Measurements from ENCODE around the gene TSC2.
"Not testable (repeated sequence)": the region's sequence is repeated elsewhere in the genome, so short reads cannot be mapped to it uniquely, and the experiment has no call there.

The TSC2 gene

DNA sequence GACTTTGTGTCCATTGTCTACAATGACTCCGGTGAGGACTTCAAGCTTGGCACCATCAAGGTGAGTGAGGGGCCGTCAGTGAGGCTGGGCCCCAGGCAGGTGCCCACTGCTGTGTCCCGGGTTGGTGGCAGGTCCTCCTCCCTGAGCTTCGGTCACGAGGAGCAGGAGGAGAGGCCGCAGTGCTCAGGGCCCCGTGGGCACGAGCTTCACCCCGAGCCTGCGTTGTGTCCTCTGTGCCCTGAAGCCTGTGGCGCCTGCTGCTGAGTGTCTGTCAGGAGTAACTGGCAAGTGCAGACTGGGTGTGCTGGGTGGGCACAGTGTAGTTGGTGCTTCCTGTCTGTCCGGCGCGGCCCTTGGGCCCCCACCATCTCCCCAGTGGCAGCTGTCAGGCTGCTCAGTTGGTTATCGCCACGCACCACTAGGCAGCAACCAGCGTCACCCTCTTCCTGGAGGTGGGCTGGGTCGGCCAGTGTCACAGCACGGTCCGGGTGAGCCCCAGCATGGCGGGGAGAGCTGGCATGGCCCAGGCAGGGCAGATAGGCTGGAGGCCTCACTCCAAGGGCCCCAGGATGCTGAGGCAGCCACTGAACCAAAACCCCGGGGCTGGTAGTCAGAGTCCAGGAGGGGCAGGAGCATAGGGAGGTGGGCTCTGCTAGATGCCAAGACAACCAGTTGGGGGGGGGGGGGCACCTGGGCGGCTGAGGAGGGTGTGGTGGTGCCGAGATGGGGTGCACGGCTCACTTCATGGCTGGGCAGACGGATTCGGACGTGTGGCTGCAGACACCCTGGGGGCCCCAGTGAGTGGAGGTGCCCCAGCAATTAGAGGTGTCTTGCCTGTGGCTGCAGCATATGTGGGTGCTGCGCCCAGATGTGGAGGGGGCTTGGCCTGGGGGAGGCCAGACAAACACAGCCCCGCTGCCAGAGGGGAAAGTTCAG is 39.3 kb downstream of the TSC2 start:
- no peak for DNase-seq (ENCODE audit: low spot score)

DNA sequence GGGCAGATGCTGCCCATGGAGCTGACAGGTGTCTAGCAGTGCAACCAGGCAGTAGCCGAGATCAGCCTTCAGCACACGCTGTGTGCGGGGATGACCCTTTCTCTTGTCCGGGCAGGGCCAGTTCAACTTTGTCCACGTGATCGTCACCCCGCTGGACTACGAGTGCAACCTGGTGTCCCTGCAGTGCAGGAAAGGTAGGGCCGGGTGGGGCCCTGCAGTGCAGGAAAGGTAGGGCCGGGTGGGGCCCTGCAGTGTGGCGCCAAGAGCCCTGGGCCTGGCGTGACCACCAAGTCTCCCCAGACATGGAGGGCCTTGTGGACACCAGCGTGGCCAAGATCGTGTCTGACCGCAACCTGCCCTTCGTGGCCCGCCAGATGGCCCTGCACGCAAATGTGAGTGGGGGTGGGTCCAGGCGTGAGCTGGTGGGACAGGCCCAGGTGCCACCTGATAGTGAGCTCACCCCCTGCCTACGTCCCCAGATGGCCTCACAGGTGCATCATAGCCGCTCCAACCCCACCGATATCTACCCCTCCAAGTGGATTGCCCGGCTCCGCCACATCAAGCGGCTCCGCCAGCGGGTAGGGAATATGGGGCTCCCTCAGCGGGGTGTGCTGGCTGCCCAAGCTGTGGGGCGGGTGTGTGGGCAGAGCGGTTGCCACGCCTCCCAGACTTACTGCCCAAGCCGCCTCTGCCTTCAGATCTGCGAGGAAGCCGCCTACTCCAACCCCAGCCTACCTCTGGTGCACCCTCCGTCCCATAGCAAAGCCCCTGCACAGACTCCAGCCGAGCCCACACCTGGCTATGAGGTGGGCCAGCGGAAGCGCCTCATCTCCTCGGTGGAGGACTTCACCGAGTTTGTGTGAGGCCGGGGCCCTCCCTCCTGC is 40.2 kb downstream of the TSC2 start:
- DNase-seq (ENCODE audit: low spot score): no peak

DNA sequence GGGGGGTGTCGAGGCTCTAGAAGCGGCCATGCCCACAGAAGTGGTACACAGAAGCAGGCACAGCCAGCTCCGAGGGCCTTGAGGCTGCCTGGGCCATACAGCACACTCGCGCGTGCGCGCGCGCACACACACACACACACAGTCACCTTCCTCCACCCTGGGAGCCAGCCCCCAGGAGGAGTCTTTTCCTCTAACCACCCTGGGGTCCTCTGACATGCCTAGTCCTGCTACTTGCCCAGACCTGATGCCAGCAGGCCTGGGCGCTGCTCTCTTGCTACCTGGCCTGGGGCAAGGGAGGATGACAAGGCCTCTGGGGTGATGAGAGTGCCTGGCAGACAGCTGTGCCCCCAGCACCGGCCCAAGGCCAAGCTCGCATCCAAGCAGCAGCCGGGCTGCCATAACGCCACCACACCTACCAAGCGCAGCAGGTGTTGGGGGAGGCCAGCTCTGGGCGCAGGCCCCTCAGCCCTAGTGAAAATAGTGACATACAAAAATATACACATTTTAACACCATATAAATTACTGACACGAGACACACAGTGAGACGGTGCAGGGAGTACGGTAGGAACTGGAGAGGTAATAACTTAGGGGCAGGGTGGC is 41.1 kb downstream of the TSC2 start:
- DNase-seq (ENCODE audit: low spot score): no peak

DNA sequence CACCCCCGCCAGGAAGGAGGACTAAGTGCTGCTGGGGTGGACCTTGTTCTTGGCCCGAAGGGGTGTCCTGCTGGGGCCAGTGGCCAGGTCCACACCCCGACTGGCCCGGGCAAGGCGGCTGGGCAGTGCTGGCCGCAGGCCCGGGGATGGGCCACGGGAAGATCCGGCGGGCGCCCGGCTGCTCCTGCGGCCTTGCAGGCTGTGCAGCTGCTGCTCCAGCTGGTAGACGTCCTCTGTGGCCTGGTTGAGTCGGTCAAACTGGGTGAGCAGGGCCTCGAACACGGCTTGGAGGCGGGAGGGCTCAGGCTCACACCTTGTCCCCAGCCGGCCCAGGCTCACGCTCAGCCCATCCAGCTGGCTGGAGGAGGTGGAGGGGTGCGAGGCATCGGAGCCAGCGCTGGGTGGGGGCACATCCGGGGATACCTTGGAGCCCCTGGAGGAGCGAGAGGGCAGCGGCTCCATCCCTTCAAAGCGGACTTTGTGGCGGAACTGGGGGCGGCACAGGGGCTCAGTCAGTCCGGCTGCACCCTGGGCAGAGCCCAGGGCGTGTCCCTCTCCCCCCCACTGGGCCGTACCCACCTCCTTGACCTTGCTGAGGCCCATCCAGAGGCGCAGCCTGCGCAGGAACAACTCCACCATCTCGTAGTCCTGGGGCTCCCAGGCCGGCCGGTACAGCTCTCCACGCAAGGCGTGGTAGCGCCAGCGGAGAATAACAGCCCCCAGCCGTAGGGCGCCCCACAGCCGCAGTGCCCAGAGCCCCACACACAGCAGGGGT is 42.1 kb downstream of the TSC2 start:
- DNase-seq (ENCODE audit: low spot score): no peak

DNA sequence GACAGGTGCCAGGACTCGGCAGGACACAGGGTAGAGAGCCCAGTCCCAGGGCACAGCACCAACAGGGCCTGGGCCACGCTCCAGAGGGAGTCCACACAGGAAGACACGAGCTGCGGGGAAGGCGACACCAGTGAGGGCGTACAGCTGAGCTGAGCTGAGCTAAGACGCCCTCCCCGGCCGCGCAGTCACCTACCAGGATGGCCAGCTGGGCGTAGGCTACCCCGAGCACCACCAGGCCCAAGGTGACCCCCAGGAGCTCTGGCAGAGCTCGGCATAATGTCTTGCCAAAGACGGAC is 42.6 kb downstream of the TSC2 start:
- no peak for DNase-seq (ENCODE audit: low spot score)

DNA sequence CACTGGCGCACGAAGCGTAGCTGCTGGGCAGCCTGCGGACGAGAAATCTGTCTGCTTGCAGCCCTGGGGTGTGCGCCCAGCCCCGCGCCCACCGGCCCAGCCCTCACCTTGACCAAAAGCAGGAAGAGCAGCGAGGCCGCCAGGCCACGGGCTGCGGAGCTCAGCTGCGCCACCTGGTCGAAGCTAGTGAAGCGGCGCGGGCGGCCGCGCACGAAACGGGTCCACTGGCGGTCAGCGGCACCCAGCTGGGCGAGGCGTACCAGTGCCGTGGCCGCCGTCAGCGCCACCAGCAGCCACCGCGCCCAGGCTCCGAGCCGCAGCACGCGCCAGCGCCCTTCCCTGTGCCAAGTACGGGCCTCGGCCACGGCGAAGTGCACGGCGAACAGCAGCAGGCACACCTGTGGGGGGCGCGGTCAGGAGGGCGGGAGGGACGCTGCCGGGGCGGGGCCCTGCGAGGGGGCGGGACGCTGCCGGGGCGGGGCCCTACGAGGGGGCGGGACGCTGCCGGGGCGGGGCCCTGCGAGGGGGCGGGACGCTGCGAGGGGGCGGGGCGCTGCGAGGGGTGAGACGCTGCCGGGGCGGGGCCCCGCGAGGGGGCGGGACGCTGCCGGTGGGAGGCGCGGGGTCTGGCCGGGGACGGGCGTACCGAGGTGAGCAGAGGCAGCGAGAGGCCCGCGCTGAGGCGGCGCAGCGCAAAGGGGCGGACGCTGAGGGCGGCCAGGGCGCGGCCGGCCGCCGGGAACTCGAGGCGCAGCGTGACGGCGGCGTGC is 43.2 kb downstream of the TSC2 start:
- DNase-seq (ENCODE audit: low spot score): no peak

DNA sequence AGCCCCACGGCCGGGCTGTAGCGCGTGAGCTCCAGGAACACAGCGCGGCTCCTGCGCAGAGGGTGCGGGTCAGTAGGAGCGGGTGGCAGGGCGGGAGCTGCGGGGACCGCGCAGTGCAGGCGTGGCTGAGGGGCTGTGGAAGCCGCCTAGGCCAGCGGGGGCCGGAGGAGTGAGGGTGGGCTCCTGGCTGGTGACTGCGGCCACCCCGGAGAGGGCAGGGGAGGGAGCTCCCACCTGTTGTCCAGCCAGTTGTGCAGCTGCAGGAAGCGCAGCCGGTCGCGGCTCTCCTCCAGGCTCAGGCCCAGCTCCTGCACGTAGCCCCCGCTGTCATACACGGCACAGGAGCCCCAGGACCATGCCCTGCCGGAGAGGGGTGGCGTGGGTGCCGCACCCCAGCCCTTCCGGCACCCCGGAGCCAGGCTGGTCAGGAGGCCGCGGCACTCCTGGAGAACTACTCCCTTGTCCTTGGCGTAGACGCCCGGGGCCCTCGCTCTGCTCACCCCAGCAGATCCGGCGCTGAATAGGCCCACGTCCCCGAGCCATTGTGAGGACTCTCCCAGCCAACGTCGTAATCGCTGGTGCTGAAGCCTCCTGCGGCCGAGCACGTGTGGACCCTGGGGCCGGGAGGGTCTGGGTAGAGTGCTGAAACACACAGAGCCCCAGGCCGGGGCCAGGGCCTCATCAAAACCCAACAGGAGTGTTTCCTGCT is 43.9 kb downstream of the TSC2 start:
- DNase-seq (ENCODE audit: low spot score): no peak

DNA sequence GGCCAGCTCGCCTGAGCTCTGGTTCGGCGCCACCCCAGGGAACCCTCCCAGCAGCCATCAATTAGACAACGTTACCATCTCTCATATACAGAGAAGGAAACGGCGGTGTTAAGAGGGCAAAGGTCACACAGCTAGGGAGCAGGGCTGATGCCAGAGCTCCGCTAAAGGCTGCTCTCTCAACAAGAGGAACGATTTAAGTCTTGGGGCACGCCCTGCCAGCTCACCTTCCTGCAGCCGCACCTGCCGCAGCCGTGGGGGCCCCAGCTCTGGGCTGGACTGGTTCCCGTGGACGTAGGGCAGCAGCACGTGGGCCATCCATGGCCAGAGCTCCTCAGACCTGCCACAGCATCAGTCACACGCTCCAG is 44.5 kb downstream of the TSC2 start:
- DNase-seq (ENCODE audit: low spot score): no peak

DNA sequence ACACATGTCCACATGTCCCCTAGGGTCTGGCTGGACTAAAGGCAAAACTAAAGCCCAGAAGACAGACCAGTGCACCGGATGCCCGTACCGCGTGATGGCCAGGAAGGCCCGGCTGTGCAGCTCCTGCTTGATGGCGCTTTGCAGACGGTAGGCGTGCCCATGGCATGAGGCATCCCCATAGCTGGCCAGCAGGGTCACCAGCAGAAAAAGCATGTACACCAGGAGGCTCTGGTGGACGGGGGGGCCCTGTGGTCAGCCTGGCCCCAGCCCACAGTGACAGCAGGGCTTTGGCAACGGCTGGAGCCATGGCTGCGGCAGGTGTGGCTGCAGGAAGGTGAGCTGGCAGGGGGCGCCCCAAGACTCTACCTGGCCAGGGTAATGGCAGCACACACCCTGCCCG is 45.1 kb downstream of the TSC2 start:
- no peak for DNase-seq (ENCODE audit: low spot score)

DNA sequence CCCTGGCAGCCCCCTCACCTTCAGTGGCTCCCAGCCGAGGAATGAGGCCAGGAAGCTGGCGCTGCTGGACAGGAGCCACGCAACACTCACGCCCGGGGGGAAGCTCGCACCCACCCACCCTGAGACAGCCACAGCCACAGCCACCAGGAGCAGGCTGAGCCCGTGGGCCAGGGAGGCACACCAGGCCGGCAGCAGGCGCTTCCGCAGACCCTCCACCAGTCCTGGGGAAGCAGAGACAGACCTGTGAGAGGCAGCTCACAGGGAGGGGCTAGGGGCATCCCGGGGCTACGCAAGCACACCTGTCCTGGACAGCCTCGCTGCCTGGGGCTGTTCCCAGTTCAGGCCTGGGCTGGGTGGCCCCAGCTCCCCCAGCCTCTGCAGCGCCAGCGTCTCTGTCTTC is 46.0 kb downstream of the TSC2 start:
- no peak for DNase-seq (ENCODE audit: low spot score)

DNA sequence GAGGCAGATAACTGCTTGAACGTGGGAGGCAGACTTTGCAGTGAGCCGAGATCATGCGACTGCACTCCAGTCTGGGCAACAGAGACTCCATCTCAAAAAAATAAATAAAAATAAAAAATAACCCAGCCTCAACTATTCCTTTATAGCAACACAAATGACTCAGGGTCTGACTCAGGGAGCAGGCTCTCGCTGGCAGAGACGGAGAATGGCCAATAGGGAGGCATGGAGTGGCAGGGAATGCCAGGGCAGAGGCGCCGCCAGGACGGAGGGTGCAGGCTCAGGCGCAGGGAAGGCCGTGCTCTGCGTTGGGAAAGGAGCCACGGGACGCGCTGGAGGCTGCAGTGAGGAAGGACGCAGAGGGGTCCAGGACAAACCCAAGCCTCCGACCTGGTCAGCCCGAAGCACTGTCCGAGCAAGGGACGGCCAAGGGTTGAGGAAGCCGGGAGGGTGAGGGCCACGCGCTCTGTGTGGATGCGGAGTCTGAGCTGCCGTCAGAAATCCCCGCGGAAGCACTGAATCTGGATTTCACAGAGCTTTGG is 47.6 kb downstream of the TSC2 start:
- no peak for DNase-seq (ENCODE audit: low spot score)

DNA sequence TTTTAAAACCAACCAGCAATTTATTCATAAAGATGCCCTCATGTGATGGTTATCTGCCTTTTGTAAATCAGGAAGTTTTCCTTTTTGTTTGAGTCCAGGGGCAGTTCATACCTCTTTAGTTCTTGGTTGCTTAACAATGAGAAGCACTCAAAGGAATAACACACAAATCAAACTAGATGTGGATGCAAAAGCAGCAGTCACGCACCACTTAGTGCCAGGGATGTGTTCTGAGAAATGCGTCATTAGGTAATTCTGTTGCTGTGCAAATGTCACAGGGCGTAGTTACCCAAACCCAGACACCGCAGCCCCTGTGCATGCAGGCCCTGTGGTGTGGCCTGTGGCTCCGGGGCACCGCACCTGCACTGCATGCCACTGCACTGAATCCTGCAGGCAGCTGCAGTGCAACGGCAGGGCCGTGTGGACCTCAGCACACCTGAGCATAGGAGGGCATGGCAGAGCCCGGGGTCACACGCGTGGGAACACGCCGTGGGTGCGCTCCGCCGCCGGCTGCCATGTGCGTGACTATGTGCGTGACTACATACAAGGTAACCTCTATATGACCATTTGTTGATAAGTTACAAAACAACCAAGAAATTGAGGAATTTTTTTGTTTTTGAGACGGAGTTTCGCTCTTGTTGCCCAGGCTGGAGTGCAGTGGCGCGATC is 48.3 kb downstream of the TSC2 start:
- no peak for DNase-seq (ENCODE audit: low spot score)

DNA sequence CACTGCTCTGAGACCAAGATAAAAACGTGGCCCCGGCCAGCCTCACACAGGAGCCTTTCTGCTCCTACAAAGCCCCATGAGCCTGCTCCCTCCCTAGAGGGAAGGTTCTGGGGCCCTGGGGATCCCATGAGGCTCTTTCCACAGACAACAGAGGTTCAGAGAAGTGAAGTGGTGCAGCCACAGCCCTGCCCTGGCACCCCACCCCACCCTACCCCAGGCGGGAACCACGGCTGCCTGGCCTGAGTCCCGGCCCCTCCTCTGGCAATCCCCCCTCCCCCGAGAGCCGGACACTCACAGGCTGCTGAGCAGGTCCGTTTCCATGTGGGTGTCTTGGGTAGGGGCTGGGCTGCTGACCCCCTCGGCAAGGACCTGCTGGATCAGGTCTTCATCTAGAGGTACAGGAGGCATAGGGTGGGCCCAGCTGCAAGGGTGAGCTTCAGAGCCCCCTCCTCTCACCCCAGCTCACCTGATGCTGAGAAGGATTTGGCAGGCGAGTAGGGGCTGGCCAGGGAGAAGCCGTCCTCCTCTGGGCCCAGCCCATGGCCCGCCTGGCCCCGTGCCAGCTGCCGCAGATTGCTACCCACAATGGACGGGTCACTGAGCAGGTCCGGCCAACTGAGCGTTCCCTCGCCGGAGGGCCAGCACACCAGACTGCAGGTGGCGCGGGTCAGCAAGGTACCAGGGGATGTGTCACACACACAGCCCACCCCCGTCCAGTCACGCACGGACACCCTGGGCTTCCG is 49.2 kb downstream of the TSC2 start:
- no peak for DNase-seq (ENCODE audit: low spot score)

DNA sequence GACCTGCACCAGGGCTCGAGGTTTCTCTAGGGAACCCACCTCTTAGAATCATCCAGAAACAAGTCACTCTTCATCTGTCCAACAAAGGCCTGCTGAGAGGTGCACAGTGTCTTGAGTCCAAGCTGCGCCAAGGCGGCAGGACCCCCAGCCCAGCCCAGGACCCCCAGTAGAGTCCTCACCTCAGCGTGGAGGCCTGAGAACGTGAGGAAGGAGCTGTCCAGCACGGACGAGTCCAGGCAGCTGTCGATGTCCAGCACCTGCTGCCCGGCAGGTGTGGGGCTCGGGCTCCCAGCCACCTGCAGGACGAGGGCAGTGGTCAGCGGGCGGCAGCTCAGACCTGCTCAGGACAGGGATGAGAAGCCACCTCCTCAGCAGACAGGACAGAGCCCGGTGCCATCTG is 49.9 kb downstream of the TSC2 start:
- DNase-seq (ENCODE audit: low spot score): not testable (repeated sequence)

DNA sequence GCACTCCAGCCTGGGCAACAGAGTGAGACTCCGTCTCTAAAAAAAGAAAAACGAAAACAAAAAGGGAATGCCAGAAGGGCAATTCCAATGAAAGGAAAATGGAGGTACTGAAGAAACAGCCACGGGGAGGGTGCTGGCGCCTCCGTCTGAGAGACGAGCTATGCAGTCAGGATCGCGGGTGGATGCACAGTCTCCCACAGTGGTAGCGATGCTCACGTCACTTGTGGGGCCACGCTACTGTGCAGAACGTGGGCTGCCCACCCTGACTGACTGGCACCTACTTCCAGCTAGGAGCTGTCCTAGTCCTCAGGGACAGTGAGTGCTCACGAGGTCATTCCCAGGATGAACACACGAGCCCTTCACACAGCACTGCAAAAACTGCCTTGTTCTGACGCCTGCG is 53.8 kb downstream of the TSC2 start:
- DNase-seq (ENCODE audit: low spot score): not testable (repeated sequence)

DNA sequence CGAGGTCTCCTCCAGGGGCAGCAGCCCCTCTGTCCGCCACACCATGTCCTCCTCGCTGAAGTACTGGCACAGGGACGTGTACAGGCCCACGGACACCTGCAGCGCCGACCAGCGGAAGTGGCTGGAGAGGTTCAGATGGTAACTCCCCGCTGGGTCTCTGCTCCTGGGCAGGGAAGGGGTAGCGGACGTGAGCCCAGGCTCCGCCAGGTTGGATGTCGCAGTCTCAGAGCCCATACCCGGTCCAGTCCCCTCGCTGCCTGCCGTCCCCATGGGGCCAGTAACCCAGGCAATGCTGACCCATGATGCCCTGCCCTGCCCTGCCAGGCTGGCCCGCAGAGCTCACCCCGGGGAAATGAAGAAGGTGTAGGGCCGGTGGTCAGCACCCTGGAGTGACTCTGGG is 54.7 kb downstream of the TSC2 start:
- no peak for DNase-seq (ENCODE audit: low spot score)

DNA sequence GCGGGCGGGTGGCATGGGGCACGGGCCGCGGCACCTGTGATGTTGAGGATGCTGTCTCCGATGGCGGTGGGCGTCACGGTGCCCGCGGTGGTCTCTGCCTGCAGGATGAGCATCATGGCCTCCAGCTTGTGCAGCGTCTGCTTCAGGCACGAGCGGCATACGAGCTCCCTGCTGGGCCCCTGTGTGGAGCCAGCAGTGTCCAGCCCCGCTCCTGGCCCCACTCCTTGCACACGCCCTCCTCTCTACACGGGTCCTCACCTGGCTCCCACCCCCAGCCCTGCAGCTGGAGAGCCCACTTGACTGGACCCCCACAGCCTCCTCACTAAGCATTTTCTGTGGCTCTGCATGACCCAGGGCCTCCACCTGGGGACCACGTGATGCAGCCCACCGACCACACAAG is 56.7 kb downstream of the TSC2 start:
- not testable (repeated sequence) for DNase-seq (ENCODE audit: low spot score)

DNA sequence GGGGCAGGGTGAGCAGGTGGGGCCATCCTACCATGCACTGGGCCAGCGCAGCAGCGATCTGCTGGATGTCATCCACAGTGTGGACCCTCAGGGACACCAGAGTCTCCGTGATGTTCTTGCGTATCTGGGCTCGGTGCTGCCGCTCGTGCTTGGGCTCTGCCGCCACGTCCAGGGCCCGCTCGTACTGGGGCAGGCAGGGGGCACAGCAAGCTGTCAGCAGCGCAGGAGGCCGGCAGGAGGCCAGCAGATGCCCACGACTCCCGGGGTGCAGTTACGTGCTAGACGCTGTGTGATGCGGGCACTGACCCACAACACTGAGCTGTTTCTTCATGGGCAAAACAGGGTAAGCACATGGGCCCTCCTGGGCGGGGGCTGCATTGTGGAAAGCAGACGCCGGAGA is 57.5 kb downstream of the TSC2 start:
- DNase-seq (ENCODE audit: low spot score): not testable (repeated sequence)

DNA sequence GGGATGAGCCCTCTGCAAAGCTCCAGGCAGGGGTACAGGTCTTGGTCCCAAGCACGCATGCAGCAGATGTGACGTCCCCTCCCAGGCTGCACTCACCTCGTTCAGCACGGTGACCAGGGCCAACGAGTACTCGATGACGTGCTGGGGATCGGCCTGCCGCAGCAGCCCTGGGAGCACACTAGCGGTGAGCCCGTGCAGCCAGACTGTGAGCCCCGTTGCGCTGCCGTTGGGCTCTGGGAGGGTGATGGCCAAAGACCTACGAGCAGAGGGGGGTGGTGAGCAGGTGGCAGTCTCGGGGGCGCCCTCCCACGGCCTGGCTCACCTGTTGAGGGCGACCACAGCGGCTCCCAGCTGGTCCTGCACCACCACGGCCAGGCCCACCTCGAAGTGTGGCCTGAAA is 58.0 kb downstream of the TSC2 start:
- peak; percentile 39 for DNase-seq (ENCODE audit: low spot score)

All from D341Med (cell line).